Esophagus squamous epithelium (tissue), 5 donors: ENCODE results near the gene ANKRD35. TPM values are rescaled to one million over a fixed set of nuclear protein-coding genes. Genes with fewer than 3 reads are reported as not detected.
A peak's percentile ranks its signal among the peaks of the same experiment; 100 is the strongest.
"Not testable (repeated sequence)": the region's sequence is repeated elsewhere in the genome, so short reads cannot be mapped to it uniquely, and the experiment has no call there.

ENCODE experiments used
- DNase-seq: peaks from one replicate; lab custom pipeline; 2025; lab: John Stamatoyannopoulos, UW
- H3K27ac ChIP-seq, 4 donors: fragments of 200-600 bp; sonication (generic); one replicate each; pipeline ENCODE4 v1.5.1; 2016 to 2019; ENCODE audit warnings: mild to moderate bottlenecking in 1 of 4
- H3K27me3 ChIP-seq, 4 donors: fragments of 200-600 bp; sonication (generic); 1 replicate in 3 of 4; 2 replicates in 1 of 4; pipeline versions ENCODE4 v1.5.1 to v1.6.0; 2017 to 2021; ENCODE audit warnings: antibody characterized with exemption in 1 of 4
- H3K36me3 ChIP-seq, 3 donors: fragments of 200-600 bp; sonication (generic); one replicate each; pipeline ENCODE4 v1.5.1; 2016 to 2019
- H3K4me1 ChIP-seq, 3 donors: fragments of 200-600 bp; sonication (generic); one replicate each; pipeline ENCODE4 v1.5.1; 2017 to 2019
- H3K4me3 ChIP-seq, 4 donors: fragments of 200-600 bp; sonication (generic); 1 replicate in 3 of 4; 2 replicates in 1 of 4; pipeline ENCODE4 v1.5.1; 2016 to 2019; ENCODE audit warnings: mild to moderate bottlenecking in 2 of 4, moderate library complexity in 1 of 4
- H3K9me3 ChIP-seq, 3 donors: fragments of 200-600 bp; sonication (generic); one replicate each; pipeline ENCODE4 v1.5.1; 2016 to 2019
- POLR2A ChIP-seq, 4 donors: fragments of 450-650 bp; IDR thresholded peaks; one replicate each; pipeline ENCODE4 v1.6.1; 2017; ENCODE audit warnings: antibody characterized with exemption in 4 of 4, mild to moderate bottlenecking in 4 of 4, moderate library complexity in 3 of 4
- WGBS, 2 donors: methylation state at CpG; one replicate each; pipeline ENCODE4 v1.1.5; 2018; 5-methylcytosine and 5-hydroxymethylcytosine counted together
- intact Hi-C: fragments of 100-400 bp; cut with DNase I; formaldehyde crosslinking; loops from one replicate; pipeline ENCODE4 v1.15.0; 2022
- total RNA-seq, 4 donors: library from RNA; depleted of rRNA; stranded (reverse); fragments of >200 nt; gene quantifications; one replicate each; pipeline ENCODE4 v1.1.0, GENCODE V29; 2016
- TF ChIP-seq, protein P1 (sequence below), 6 experiments: fragments of 450-650 bp in 4 of 6; fragments of 200-600 bp in 2 of 6; sonication (generic) in 2 of 6; IDR thresholded peaks; one replicate each; pipeline ENCODE4 v1.5.1; 2016 to 2019; ENCODE audit warnings: antibody characterized with exemption in 6 of 6, mild to moderate bottlenecking in 4 of 6, moderate library complexity in 4 of 6
- donor health status: DM: yes; HTN: yes; CAD: no.

ANKRD35 gene
- total RNA-seq, 4 donors from 2014 or later, result 9.0 to 22.4 (median 10.9) TPM

- intact Hi-C loops, result no loop called here
- no peak for DNase-seq
- whole genome bisulfite sequencing, 2 donors, result 4 to 7% methylated on average over 19 of the region's 19 CpGs
- no peak for TF ChIP-seq POLR2A (IDR thresholded peaks at IDR 0.05)
- TF ChIP-seq, protein P1, sequence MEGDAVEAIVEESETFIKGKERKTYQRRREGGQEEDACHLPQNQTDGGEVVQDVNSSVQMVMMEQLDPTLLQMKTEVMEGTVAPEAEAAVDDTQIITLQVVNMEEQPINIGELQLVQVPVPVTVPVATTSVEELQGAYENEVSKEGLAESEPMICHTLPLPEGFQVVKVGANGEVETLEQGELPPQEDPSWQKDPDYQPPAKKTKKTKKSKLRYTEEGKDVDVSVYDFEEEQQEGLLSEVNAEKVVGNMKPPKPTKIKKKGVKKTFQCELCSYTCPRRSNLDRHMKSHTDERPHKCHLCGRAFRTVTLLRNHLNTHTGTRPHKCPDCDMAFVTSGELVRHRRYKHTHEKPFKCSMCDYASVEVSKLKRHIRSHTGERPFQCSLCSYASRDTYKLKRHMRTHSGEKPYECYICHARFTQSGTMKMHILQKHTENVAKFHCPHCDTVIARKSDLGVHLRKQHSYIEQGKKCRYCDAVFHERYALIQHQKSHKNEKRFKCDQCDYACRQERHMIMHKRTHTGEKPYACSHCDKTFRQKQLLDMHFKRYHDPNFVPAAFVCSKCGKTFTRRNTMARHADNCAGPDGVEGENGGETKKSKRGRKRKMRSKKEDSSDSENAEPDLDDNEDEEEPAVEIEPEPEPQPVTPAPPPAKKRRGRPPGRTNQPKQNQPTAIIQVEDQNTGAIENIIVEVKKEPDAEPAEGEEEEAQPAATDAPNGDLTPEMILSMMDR (IDR thresholded peaks at IDR 0.05), result no peak
- no peaks in the 10 kb centered on the region for H3K27me3 ChIP-seq
- H3K4me1 ChIP-seq, result peaks cover 13 to 36% (median 13%) of the 10 kb centered on the region in 3 donors
- peak overlapping the region; percentile 90 to 99 (median 96) for H3K27ac ChIP-seq
- peaks cover 0 to 43% (median 0%) of the 10 kb centered on the region in 3 donors for H3K36me3 ChIP-seq
- H3K4me3 ChIP-seq, result peak overlapping the region; percentile 70 to 82 (median 72)
- H3K9me3 ChIP-seq, result no peaks in the 10 kb centered on the region
Measured at GRCh38 chr1:145926686-145927062, 41.0 kb upstream of the ANKRD35 start.

DNA sequence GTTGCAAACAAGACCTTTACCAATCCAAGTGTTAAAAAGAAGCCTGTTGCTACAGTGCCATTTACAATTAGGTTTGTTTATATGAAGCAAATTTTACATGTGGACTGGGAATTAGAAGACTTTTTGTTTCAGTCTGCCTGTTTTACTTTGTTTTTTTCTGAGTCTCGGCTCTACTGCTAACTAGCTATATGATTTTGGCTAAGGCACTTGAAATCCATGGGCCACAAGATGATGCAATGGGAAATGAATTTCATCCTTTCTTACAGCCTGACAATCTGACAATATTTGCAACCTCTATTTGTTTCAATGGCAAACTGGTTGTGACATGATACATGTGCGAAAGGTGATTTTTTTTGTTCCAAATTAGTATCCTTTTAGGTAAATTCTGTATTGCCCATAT, 36.6 kb upstream of the ANKRD35 start:
- Histone ChIP-seq H3K36me3 (peaks cover 0 to 46% (median 0%) of the 10 kb centered on the region in 3 donors), H3K4me3 (no peak overlapping the region), H3K9me3 (no peaks in the 10 kb centered on the region), H3K27ac (no peak overlapping the region), H3K27me3 (no peaks in the 10 kb centered on the region), H3K4me1 (peaks cover 14 to 38% (median 24%) of the 10 kb centered on the region in 3 donors)
- intact Hi-C loops, result no loop called here
- 67 to 71% methylated on average over 2 of the region's 2 CpGs for WGBS, 2 donors
- no peak for DNase-seq
- no peak for TF ChIP-seq POLR2A (IDR thresholded peaks at IDR 0.05)

DNA sequence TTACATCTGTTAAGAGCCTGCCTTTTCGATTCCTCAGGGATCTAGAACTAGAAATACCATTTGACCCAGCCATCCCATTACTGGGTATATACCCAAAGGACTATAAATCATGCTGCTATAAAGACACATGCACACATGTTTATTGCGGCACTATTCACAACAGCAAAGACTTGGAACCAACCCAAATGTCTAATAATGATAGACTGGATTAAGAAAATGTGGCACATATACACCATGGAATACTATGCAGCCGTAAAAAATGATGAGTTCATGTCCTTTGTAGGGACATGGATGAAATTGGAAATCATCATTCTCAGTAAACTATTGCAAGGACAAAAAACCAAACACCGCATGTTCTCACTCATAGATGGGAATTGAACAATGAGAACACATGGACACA, 34.6 kb upstream of the ANKRD35 start:
- WGBS, 2 donors, result 76 to 84% methylated on average over 2 to 3 of the region's 4 CpGs
- H3K27ac ChIP-seq, H3K27me3 ChIP-seq, H3K9me3 ChIP-seq, H3K4me3 ChIP-seq, DNase-seq, intact Hi-C loops: not testable (repeated sequence)
- H3K4me1 ChIP-seq, result peaks cover 12 to 34% (median 20%) of the 10 kb centered on the region in 3 donors
- H3K36me3 ChIP-seq, result peaks cover 0 to 54% (median 8%) of the 10 kb centered on the region in 3 donors

DNA sequence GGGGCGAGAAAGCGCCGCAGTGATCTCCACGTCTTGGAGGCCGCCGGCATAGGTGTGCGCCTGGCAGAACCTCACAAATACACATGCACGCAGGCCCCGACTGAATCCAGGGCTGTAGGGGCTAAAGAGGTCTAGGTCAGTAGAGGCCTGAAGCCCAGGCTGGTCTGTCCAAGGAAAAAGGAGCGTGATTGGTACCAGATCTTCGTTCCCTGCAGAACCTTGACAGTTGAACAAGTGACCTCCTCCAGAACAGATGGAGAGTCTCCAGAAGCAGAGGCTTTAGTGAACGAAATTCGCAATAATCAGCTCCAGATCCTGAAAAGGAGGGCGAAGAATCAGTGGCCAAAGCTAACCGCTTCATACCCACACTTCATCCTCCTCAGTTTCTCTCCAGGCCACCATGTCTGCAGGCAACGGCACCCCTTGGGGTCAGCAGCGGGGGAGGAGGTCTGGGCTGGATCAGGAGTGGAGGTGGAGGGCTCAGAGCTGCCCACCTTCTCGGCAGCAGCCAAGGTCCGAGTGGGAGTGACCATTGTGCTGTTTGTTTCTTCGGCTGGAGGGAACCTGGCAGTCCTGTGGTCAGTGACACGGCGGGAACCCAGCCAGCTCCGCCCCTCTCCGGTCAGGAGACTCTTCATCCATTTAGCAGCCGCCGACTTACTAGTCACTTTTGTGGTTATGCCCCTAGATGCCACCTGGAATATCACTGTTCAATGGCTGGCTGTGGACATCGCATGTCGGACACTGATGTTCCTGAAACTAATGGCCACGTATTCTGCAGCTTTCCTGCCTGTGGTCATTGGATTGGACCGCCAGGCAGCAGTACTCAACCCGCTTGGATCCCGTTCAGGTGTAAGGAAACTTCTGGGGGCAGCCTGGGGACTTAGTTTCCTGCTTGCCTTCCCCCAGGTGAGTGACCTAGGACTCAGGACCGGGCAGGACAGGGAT, 33.6 kb upstream of the ANKRD35 start:
- Histone ChIP-seq H3K27ac (peak overlapping the region; percentile 81 to 93 (median 92)), H3K4me1 (peaks cover 12 to 34% (median 20%) of the 10 kb centered on the region in 3 donors), H3K36me3 (peaks cover 0 to 59% (median 8%) of the 10 kb centered on the region in 3 donors), H3K9me3 (no peaks in the 10 kb centered on the region), H3K4me3 (peak overlapping the region; percentile 52 to 91 (median 85)), H3K27me3 (no peaks in the 10 kb centered on the region)
- TF ChIP-seq POLR2A (IDR thresholded peaks at IDR 0.05), result no peak
- TF ChIP-seq, protein P1 (IDR thresholded peaks at IDR 0.05), result no peak
- WGBS, 2 donors, result 2 to 4% methylated on average over 7 to 24 of the region's 33 CpGs
- intact Hi-C loops, result loop anchor here (5.0 kb wide), 1 partner anchor 43 kb away; the partner anchor contains the start of genes ANKRD34A and POLR3GL
- DNase-seq, result no peak

- Histone ChIP-seq H3K27ac (peak within 1 kb of the TSS; percentile 81 to 93 (median 92)), H3K4me3 (peak within 1 kb of the TSS; percentile 52 to 91 (median 85)), H3K36me3 (peaks cover 0 to 59% (median 8%) of the 10 kb centered on the region in 3 donors), H3K27me3 (no peaks in the 10 kb centered on the region), H3K4me1 (peaks cover 12 to 34% (median 20%) of the 10 kb centered on the region in 3 donors), H3K9me3 (no peaks in the 10 kb centered on the region)
- DNase-seq, result peak; percentile 74
- intact Hi-C loops, result loop anchor here (5.0 kb wide), 1 partner anchor 44 kb away; the partner anchor contains the start of genes ANKRD34A and POLR3GL
- WGBS, 2 donors, result 0 to 1% methylated on average over 31 to 38 of the region's 51 CpGs
- TF ChIP-seq, protein P1 (IDR thresholded peaks at IDR 0.05), result peak in 1 of 6 experiments; percentile 18
- TF ChIP-seq POLR2A (IDR thresholded peaks at IDR 0.05), result peak in 1 of 4 donors; percentile 67
Measured at GRCh38 chr1:145918144-145918991, 32.7 kb upstream of the ANKRD35 start, which contains the start of gene PEX11B. Gene PEX11B (minus strand): TSS chr1:145918717. CDS start chr1:145918688, 29 bp downstream.
